ENCODE measurements around the gene GRK7. TPM values are rescaled to one million over a fixed set of nuclear protein-coding genes. Genes with fewer than 3 reads are reported as not detected.
"Not testable (repeated sequence)": the region's sequence is repeated elsewhere in the genome, so short reads cannot be mapped to it uniquely, and the experiment has no call there.

GRK7 gene
- polyA plus RNA-seq, 3 donors: 0.03 TPM; not detected in 2

GRCh38 chr3:141788750-141789149 lies 25.5 kb downstream of the GRK7 start:
- not testable (repeated sequence) for H3K27ac ChIP-seq (ENCODE audit: low read depth, low read length)
- WGBS, 3 donors: 79 to 89% (median 88%) methylated on average over 5 of the region's 5 CpGs

GRCh38 chr3:141789281-141789680 lies 26.1 kb downstream of the GRK7 start:
- WGBS, 3 donors: 89 to 92% (median 90%) methylated on average over 7 of the region's 7 CpGs

GRCh38 chr3:141790171-141790570 lies 27.0 kb downstream of the GRK7 start:
- H3K27ac ChIP-seq (ENCODE audit: low read depth, low read length): no peak overlapping the region
- 93 to 94% (median 93%) methylated on average over 4 of the region's 4 CpGs for WGBS, 3 donors

More at GRCh38 chr3:141789281-141789680, 26.1 kb downstream of the GRK7 start:
- H3K27ac ChIP-seq (ENCODE audit: low read depth, low read length): no peak overlapping the region

GRCh38 chr3:141792495-141792894 lies 29.3 kb downstream of the GRK7 start:
- 92 to 100% (median 96%) methylated on average over 1 of the region's 1 CpG for WGBS, 3 donors
- H3K27ac ChIP-seq (ENCODE audit: low read depth, low read length): no peak overlapping the region

GRCh38 chr3:141793476-141794260 lies 30.5 kb downstream of the GRK7 start:
- no peak overlapping the region for H3K27ac ChIP-seq (ENCODE audit: low read depth, low read length)
- 90 to 95% (median 94%) methylated on average over 8 of the region's 8 CpGs for WGBS, 3 donors

- H3K27ac ChIP-seq (ENCODE audit: low read depth, low read length): no peak overlapping the region
- 72 to 86% (median 76%) methylated on average over 4 of the region's 4 CpGs for WGBS, 3 donors
Observed at GRCh38 chr3:141795276-141795675, 32.1 kb downstream of the GRK7 start.

GRCh38 chr3:141795741-141796080 lies 32.5 kb downstream of the GRK7 start:
- H3K27ac ChIP-seq (ENCODE audit: low read depth, low read length): no peak overlapping the region
- WGBS, 3 donors: 61 to 91% (median 74%) methylated on average over 5 of the region's 5 CpGs

GRCh38 chr3:141796081-141796888 lies 33.1 kb downstream of the GRK7 start:
- WGBS, 3 donors: 32 to 63% (median 38%) methylated on average over 11 of the region's 11 CpGs
- H3K27ac ChIP-seq (ENCODE audit: low read depth, low read length): no peak overlapping the region

GRCh38 chr3:141796889-141797781 lies 33.9 kb downstream of the GRK7 start:
- H3K27ac ChIP-seq (ENCODE audit: low read depth, low read length): peak overlapping the region; percentile 71
- 7 to 21% (median 12%) methylated on average over 49 of the region's 49 CpGs for WGBS, 3 donors

- H3K27ac ChIP-seq (ENCODE audit: low read depth, low read length): peak overlapping the region; percentile 71
- WGBS, 3 donors: 46 to 59% (median 49%) methylated on average over 10 of the region's 10 CpGs
Observed at GRCh38 chr3:141797819-141798447, 34.7 kb downstream of the GRK7 start.

- no peak overlapping the region for H3K27ac ChIP-seq (ENCODE audit: low read depth, low read length)
- 49 to 59% (median 51%) methylated on average over 11 of the region's 11 CpGs for WGBS, 3 donors
Observed at GRCh38 chr3:141798448-141798845, 35.2 kb downstream of the GRK7 start.

- H3K27ac ChIP-seq (ENCODE audit: low read depth, low read length): no peak overlapping the region
- 70 to 76% (median 73%) methylated on average over 6 of the region's 6 CpGs for WGBS, 3 donors
Observed at GRCh38 chr3:141802316-141803077, 39.3 kb downstream of the GRK7 start.

GRCh38 chr3:141803538-141803937 lies 40.3 kb downstream of the GRK7 start:
- not testable (repeated sequence) for H3K27ac ChIP-seq (ENCODE audit: low read depth, low read length)
- 89 to 95% (median 95%) methylated on average over 6 of the region's 6 CpGs for WGBS, 3 donors

GRCh38 chr3:141804447-141804777 lies 41.2 kb downstream of the GRK7 start:
- WGBS, 3 donors: 94 to 100% (median 98%) methylated on average over 2 of the region's 2 CpGs
- no peak overlapping the region for H3K27ac ChIP-seq (ENCODE audit: low read depth, low read length)

- WGBS, 3 donors: 90 to 94% (median 91%) methylated on average over 18 of the region's 18 CpGs
- no peak overlapping the region for H3K27ac ChIP-seq (ENCODE audit: low read depth, low read length)
Observed at GRCh38 chr3:141804778-141805639, 41.8 kb downstream of the GRK7 start.

- no peak overlapping the region for H3K27ac ChIP-seq (ENCODE audit: low read depth, low read length)
- 64 to 77% (median 77%) methylated on average over 7 of the region's 7 CpGs for WGBS, 3 donors
Observed at GRCh38 chr3:141807277-141808033, 44.2 kb downstream of the GRK7 start.

Measured in adipose tissue (tissue), 3 donors.